Panc1 (cell line): Measurements from ENCODE around the gene KRTAP10-4.

Experiments used
- POLR2AphosphoS5 ChIP-seq: IDR thresholded peaks from 2 replicates; pipeline ENCODE4 v1.6.1; 2012; ENCODE audit warnings: mild to moderate bottlenecking, low read depth, low read length, moderate library complexity
- TCF7L2 ChIP-seq: IDR thresholded peaks from 2 replicates; pipeline ENCODE4 v1.6.1; 2011; ENCODE audit warnings: mild to moderate bottlenecking, low read depth, low read length, inconsistent platforms
- TF ChIP-seq, protein P1 (sequence below): fragments of 450-650 bp; IDR thresholded peaks from 2 replicates; pipeline ENCODE4 v1.5.1; 2017; ENCODE audit warnings: mild to moderate bottlenecking
- TF ChIP-seq, protein P2 (sequence below), 2 experiments: IDR thresholded peaks; 2 replicates each; pipeline ENCODE4 v1.6.1; 2011 to 2012; ENCODE audit warnings: low read depth in 2 of 2, control low read depth in 1 of 2, low read length in 1 of 2, mild to moderate bottlenecking in 1 of 2, moderate library complexity in 1 of 2; ENCODE audit not compliant: insufficient read depth in 1 of 2

DNA sequence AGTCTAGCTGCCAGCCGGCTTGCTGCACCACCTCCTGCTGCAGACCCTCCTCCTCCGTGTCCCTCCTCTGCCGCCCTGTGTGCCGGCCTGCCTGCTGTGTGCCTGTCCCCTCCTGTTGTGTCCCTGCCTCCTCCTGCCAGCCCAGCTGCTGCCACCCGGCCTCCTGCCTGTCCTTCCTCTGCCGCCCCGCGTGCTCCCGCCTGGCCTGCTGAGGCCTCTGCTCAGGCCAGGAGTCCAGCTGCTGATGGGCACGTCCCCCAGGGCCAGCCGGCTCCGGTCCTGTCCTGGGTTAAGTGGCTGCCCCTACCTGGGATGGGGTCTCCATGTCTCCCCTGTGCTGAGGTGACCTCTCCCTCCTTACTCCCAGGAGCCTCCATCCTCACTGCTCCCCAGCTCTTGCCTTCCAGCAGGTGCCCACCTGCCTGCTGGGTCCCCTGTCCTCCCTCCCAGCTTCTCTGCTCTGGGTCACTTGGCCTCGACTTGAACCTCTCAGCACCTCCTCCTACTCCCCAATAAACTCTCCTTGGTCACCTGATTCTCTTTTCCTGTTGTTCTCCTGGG, 39.2 kb downstream of the KRTAP10-4 start:
- TF ChIP-seq, protein P1, sequence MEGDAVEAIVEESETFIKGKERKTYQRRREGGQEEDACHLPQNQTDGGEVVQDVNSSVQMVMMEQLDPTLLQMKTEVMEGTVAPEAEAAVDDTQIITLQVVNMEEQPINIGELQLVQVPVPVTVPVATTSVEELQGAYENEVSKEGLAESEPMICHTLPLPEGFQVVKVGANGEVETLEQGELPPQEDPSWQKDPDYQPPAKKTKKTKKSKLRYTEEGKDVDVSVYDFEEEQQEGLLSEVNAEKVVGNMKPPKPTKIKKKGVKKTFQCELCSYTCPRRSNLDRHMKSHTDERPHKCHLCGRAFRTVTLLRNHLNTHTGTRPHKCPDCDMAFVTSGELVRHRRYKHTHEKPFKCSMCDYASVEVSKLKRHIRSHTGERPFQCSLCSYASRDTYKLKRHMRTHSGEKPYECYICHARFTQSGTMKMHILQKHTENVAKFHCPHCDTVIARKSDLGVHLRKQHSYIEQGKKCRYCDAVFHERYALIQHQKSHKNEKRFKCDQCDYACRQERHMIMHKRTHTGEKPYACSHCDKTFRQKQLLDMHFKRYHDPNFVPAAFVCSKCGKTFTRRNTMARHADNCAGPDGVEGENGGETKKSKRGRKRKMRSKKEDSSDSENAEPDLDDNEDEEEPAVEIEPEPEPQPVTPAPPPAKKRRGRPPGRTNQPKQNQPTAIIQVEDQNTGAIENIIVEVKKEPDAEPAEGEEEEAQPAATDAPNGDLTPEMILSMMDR, result no peak
- TF ChIP-seq TCF7L2 (no peak), POLR2AphosphoS5 (no peak)
- TF ChIP-seq, protein P2, sequence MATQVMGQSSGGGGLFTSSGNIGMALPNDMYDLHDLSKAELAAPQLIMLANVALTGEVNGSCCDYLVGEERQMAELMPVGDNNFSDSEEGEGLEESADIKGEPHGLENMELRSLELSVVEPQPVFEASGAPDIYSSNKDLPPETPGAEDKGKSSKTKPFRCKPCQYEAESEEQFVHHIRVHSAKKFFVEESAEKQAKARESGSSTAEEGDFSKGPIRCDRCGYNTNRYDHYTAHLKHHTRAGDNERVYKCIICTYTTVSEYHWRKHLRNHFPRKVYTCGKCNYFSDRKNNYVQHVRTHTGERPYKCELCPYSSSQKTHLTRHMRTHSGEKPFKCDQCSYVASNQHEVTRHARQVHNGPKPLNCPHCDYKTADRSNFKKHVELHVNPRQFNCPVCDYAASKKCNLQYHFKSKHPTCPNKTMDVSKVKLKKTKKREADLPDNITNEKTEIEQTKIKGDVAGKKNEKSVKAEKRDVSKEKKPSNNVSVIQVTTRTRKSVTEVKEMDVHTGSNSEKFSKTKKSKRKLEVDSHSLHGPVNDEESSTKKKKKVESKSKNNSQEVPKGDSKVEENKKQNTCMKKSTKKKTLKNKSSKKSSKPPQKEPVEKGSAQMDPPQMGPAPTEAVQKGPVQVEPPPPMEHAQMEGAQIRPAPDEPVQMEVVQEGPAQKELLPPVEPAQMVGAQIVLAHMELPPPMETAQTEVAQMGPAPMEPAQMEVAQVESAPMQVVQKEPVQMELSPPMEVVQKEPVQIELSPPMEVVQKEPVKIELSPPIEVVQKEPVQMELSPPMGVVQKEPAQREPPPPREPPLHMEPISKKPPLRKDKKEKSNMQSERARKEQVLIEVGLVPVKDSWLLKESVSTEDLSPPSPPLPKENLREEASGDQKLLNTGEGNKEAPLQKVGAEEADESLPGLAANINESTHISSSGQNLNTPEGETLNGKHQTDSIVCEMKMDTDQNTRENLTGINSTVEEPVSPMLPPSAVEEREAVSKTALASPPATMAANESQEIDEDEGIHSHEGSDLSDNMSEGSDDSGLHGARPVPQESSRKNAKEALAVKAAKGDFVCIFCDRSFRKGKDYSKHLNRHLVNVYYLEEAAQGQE (IDR thresholded peaks at IDR 0.05; ENCODE audit: insufficient read depth in 1 of 2, low read depth in 2 of 2, low read length in 1 of 2), result no peak
